Subcutaneous adipose tissue (tissue), 4 donors: ENCODE measurements around the gene SSTR5. TPM values are rescaled to one million over a fixed set of nuclear protein-coding genes. Genes with fewer than 3 reads are reported as not detected.

Source experiments
- CTCF ChIP-seq: fragments of 450-650 bp; IDR thresholded peaks from one replicate; pipeline ENCODE4 v1.5.1; 2016; ENCODE audit warnings: low read depth, mild to moderate bottlenecking, control low read depth, antibody characterized with exemption, moderate library complexity
- total RNA-seq, 4 donors: library from RNA; depleted of rRNA; stranded (reverse); fragments of >200 nt; gene quantifications; one replicate each; pipeline ENCODE4 v1.1.0, GENCODE V29; 2016

SSTR5 gene
- total RNA-seq, 4 donors from 2014 or later = not detected

DNA sequence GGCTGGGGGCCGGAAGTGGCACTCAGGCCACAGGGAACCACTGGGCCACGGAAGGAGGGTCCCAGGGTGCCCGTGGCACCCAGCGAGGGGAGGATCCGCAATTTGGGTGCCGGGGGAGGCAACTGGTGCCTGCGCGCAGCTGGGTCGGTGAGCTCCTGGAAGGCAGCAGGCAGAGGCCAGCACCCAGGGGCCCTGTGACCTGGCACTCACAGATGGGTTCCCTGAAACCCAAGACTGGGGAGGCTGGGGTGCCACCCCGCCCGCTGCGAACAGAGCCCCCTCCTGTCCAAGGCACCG is 663 bp downstream of the SSTR5 start:
- TF ChIP-seq CTCF = no peak

DNA sequence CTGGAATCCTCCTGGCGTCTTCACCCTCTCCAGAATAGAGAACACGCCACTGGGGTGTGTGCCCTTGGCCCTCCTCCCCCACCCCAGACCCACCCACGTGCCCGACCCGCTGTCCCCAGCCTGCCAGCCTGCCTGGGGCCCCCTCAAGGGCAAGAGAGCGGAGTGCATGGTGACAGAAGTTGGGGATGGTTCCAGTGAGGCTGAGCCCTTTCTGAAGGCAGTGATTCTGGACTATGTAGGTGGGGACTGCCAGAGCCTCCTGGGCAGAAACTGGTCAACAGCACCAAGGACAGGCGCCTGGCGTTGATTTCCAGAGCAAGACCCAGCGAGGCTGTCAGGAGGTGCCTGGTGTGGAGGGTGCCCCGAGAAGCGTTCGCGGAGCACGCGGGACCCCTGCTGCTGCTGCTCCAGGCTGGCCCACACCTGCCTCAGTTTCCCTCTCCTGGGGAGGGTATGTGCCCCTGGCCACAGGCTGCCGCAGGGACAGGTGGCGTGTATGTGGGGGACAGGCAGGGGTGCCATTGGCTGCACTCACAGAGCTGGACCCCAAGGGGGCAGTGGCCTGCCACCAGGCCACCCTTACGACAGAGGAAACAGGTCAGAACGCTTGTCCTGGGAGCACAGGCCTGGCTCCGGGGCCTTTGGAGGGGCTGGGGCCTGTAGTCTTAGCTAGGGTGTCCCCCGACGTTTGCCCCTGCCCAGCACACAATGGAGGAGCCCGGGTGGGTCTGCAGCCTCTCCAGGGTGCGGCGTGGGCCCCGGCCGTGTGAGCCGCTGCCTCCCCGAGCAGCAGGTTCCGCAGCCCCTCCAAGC is 1.2 kb downstream of the SSTR5 start:
- no peak for TF ChIP-seq CTCF

DNA sequence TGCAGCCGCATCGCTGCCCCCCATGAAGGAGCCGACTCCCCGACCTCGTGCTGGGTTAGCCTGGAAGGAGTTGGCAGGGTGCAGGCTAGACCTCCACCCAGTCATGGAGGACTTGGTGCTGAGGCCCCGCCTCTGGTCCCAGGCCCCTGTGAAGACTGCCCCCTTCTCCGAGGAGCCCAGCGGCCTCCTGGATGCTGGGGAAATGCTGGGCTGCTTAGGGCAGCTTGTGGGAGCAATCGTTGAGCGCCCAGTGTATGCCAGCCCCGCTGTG is 1.8 kb downstream of the SSTR5 start:
- TF ChIP-seq CTCF = no peak

DNA sequence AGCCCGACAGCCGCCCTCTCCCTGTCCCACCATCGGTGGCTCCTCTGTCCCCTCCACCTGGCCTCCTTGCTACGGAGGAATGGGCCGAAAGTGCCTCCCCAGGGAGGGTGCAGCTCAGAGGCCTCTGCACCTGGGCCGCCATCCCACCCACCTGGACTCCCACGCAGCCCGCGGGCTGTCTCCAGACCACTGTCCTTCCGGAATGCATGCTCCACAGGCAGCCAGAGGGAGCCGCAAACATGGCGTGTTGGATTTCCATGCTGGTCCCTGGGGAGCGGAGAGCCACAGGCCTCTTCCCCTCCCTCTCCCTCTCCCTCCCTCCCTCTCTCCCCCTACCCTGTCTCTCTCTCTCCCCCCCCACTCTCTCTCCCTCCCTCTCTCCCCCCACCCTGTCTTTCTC is 3.0 kb downstream of the SSTR5 start:
- no peak for TF ChIP-seq CTCF

GRCh38 chr16:1076801-1077576 is 4.4 kb downstream of the SSTR5 start:
- TF ChIP-seq CTCF = no peak

DNA sequence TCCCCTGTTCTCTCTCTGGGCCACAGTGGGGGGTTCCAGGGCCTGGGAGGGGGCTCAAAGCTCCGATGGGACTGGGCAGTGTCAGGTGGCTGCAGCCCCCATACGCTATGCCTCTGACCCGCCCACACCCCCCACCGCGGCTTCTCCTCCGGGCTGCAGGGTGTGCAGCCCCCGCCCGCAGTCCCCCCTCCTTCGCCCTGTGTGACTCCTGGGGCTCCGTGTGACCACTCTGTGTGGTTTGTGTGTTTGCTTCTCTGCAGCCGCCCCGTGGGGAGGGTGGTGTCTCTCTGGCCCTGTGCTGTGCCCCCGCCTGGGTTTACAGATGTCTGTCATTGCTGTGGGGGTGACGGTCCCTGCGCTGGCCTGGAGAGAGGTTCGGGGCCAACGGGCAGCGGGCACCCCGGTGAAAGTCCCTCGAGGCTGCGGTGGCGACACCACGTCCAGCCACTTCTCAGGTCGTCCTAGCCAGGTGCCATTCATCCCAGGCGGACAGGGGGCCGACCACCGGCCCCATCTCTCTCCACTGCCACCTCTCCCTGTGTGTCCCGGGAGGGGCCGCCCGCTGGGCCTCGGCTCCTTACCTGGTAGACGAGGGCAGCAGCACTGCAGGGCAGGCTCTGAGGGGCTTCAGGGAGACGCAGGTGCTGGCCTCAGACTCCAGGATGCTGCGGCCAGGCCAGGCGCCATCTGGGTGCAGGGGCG is 5.5 kb downstream of the SSTR5 start:
- TF ChIP-seq CTCF = no peak

GRCh38 chr16:1078579-1079021 is 6.1 kb downstream of the SSTR5 start:
- TF ChIP-seq CTCF = no peak
